GM21576 (cell line): Measurements from ENCODE around the gene SLU7.
A peak's percentile ranks its signal among the peaks of the same experiment; 100 is the strongest.
"Not testable (repeated sequence)": the region's sequence is repeated elsewhere in the genome, so short reads cannot be mapped to it uniquely, and the experiment has no call there.

ENCODE experiments used
- ATAC-seq: cut with Tn5 transposase; IDR thresholded peaks from one replicate; pipeline ENCODE4 v1.9.1; 2021; ENCODE audit warnings: mild to moderate bottlenecking, moderate library complexity; ENCODE audit not compliant: unreplicated experiment

Gene SLU7

GRCh38 chr5:160451281-160451680 is 32.4 kb upstream of the SLU7 start:
- no peak for ATAC-seq

- ATAC-seq = peak; percentile 68
Observed at GRCh38 chr5:160450164-160450932, 31.5 kb upstream of the SLU7 start.

- no peak for ATAC-seq
Observed at GRCh38 chr5:160449458-160449857, 30.6 kb upstream of the SLU7 start.

- no peak for ATAC-seq
Observed at GRCh38 chr5:160448886-160449285, 30.0 kb upstream of the SLU7 start.

- no peak for ATAC-seq
Observed at GRCh38 chr5:160445751-160446150, 26.9 kb upstream of the SLU7 start.

- ATAC-seq = no peak
Observed at GRCh38 chr5:160445132-160445531, 26.3 kb upstream of the SLU7 start.

DNA sequence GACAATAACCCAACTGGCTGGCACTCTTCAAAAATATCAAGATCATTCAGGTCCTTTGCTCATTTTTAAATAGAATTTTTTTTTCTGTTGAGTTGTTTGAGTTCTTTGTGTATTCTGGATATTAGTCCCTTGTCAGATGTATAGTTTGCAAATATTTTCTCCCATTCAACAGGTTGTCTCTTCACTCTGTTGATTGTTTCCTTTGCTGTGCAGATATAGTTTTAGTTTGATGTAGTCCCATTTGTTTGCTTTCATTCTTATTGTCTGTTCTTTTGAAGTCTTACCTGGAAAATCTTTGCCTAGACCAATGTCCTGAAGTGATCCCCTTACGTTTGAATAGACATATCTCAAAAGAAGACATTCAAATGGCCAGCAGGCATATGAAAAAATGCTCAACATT is 25.5 kb upstream of the SLU7 start:
- no peak for ATAC-seq

GRCh38 chr5:160442824-160443431 is 24.0 kb upstream of the SLU7 start:
- ATAC-seq = no peak

DNA sequence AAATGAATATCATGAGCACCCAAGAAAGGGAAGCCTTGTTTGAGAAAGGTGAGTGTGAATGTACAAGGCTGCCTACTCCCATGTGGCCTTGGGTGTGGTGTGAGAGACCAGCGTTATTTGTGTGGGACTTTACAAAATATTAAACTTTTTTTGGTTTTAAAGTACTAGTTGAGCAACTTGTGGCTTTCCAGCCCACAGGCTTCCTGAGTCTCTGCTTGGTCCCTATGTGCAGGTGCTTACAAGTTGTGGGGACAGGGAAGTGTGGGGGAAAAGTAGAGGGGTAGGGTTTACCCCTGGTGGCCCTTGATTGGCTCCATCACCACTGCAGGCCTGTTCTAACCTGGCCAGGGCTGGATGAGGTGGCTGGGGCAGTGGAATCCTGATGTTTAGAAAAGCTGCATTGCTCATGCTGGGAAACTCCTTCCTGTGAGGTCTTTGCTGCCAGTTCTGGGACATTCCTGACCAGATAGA is 22.5 kb upstream of the SLU7 start:
- no peak for ATAC-seq

DNA sequence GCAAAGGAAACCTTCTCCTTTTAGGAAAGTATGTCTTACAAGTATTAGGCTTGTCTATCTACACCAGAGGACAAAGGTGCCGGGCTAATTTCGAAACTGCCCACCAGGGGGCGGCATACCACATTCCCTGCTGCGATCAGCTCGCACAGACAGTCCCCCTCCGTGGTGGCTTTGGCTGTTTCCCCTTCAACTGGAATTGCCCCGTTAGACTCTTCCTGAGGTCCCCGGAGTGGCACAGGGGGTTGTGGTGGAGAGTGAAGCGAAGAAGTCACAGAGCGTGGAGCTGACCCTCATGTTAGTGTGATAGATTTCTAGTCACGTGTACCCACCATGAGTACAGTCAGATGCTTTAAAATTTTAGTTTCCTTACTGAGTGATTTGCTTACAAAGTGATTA is 20.3 kb upstream of the SLU7 start:
- ATAC-seq = peak; percentile 58

DNA sequence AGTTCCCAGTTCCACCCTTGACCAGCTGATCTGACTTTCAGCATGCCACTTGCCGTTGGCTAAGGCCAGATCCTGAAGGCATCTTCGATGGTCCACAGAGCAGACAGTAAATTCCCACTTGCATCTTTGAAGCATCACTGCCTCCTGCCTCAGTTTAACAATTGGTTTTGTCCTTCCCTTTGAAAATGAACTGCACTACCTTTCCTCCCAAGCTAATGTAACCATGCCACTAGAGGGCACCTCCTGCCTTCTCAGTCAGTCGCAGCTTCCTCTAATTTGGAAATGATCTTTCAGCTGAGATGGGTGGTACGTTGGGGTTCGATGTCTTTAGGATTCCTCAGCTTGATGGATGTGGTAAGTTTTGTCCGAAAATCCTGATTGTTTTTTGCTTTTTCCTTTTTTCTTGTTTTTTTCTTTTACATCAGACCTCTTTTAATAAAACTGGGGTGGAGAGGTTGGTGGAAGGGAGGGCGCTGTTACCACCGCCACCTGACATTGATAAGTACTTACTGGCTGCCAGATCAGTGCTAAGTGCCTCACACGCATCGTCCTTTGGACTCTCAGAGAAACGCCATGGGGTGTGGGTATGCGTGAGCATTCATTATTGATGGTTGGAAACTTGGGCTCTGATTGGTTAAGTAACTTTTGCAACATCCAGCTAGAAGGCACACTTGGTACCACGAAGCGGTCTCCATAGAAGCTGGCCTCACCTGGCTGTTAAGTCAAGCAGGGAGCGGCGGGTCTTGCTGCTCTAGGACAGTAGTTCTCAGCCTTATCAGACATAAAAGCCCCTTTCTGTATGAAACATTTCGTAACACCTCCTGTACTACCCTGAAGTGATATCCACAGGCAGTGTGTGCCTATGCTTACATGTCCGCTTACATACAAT is 19.7 kb upstream of the SLU7 start:
- peak; percentile 32 for ATAC-seq

DNA sequence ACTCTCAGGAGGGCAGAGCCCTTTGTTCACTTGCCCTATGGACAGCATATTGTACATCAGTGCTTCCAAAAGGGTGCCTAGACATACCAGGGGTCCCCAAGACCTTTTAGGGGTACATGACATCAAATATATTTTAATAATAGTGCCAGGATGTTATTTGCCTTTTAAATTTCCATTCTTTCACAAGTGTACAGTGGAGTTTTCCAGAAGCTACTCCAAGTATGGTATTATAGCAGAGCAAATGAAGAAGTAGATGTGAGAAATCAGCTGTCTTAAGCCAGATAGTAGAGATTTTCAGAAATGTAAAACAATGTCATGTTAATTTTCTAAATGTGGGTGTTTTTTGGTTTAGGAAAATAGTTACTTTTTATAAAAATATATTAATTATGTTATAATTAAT is 18.4 kb upstream of the SLU7 start:
- no peak for ATAC-seq

DNA sequence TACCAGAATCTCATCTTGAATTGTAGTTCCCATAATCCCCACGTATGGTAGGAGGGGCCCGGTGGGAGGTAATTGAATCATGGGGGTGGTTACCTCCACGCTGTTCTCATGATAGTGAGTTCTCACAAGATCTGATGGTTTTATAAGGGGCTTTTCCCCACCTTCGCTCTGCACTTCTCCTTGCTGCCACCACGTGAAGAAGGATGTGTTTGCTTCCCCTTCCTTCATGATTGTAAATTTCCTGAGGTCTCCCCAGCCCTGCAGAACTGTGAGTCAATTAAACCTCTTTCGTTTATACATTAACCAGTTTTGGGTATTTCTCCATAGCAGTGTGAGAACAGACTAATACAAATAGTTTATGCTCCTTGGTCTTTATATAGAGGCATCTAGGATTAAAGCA is 17.8 kb upstream of the SLU7 start:
- ATAC-seq = not testable (repeated sequence)

GRCh38 chr5:160436017-160436416 is 17.1 kb upstream of the SLU7 start:
- no peak for ATAC-seq

- no peak for ATAC-seq
Observed at GRCh38 chr5:160435532-160435931, 16.7 kb upstream of the SLU7 start.

GRCh38 chr5:160434022-160434531 is 15.2 kb upstream of the SLU7 start:
- peak; percentile 88 for ATAC-seq

- no peak for ATAC-seq
Observed at GRCh38 chr5:160432787-160433186, 13.9 kb upstream of the SLU7 start.

- no peak for ATAC-seq
Observed at GRCh38 chr5:160432196-160432595, 13.3 kb upstream of the SLU7 start.

DNA sequence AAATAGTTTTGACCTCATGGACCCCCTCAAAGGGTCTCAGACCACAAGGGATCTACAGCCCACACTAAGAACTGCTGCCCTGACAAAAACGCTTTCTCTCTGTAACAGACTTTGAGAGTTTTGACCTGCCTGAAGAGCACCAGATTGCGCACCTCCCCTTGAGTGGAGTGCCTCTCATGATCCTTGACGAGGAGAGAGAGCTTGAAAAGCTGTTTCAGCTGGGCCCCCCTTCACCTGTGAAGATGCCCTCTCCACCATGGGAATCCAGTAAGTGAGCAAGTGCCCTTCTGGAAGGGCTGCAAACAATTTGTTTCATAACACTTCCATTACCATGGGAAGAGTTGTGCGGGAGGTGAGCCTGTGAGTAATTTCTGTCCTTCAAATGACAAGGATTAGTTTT is 8.7 kb upstream of the SLU7 start:
- ATAC-seq = no peak

GRCh38 chr5:160423099-160423498 is 4.2 kb upstream of the SLU7 start:
- no peak for ATAC-seq

GRCh38 chr5:160421625-160422258 is 2.9 kb upstream of the SLU7 start, which contains the start of gene PTTG1:
PTTG1 (plus strand) TSS chr5:160421855; CDS start chr5:160422313, 458 bp downstream.
- peak; percentile 70 for ATAC-seq
